Measurements from ENCODE around the gene USF3.

- TF ChIP-seq POLR2A (IDR thresholded peaks at IDR 0.05) = no peak
- TF ChIP-seq CTCF (IDR thresholded peaks at IDR 0.05) = no peak
Observed at GRCh38 chr3:113660458-113660857, 36.0 kb downstream of the USF3 start.

Data from ovary (tissue), 3 donors.